Subcutaneous abdominal adipose tissue (tissue), 5 donors: Measurements from ENCODE around the gene DAND5.

Experiments used
- H3K27ac ChIP-seq: one replicate; pipeline ENCODE4 v1.7.0; 2013; ENCODE audit warnings: low read depth, mild to moderate bottlenecking, inconsistent platforms, low read length, moderate library complexity
- H3K27me3 ChIP-seq, 5 donors: one replicate each; pipeline ENCODE4 v1.7.0; 2013; ENCODE audit warnings: low read length in 5 of 5, inconsistent platforms in 1 of 5; ENCODE audit not compliant: control insufficient read depth in 5 of 5, insufficient read depth in 4 of 5
- H3K36me3 ChIP-seq, 5 donors: one replicate each; pipeline ENCODE4 v1.7.0; 2013; ENCODE audit warnings: low read length in 5 of 5; ENCODE audit not compliant: control insufficient read depth in 5 of 5, insufficient read depth in 5 of 5
- H3K4me1 ChIP-seq, 5 donors: one replicate each; pipeline ENCODE4 v1.7.0; 2013; ENCODE audit warnings: low read length in 5 of 5, mild to moderate bottlenecking in 3 of 5, moderate library complexity in 1 of 5; ENCODE audit not compliant: control insufficient read depth in 5 of 5, insufficient read depth in 5 of 5
- H3K4me3 ChIP-seq, 5 donors: one replicate each; pipeline ENCODE4 v1.7.0; 2013; ENCODE audit warnings: low read length in 5 of 5, low read depth in 1 of 5
- H3K9ac ChIP-seq, 5 donors: one replicate each; pipeline ENCODE4 v1.7.0; 2013; ENCODE audit warnings: low read length in 5 of 5, mild to moderate bottlenecking in 4 of 5, moderate library complexity in 3 of 5
- H3K9me3 ChIP-seq, 5 donors: one replicate each; pipeline ENCODE4 v1.7.0; 2013; ENCODE audit warnings: low read length in 5 of 5; ENCODE audit not compliant: control insufficient read depth in 5 of 5
- donor health status: healthy.
- donor health status: healthy.
- donor health status: healthy.
- donor health status: healthy.
- donor health status: healthy.

Gene DAND5

DNA sequence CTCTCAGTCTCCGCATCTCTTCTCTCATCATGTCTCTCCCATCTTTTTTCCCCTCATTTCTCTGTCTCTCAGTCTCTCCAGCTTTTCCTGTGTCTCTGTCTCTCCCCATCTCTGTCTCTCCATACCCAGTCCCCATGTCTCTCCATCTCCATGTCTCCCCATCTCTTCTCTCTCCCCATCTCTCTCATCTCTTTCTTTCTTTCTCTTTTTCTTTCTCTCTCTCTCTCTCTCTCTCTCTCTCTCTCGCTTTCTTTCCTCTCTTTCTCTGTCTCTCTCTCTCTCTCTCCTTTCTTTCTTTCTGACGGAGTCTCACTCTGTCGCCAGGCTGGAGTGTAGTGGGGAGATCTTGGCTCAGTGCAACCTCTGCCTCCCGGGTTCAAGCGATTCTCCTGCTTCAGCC is 13.3 kb downstream of the DAND5 start:
- no peaks in the 10 kb centered on the region for H3K27me3 ChIP-seq
- H3K9ac ChIP-seq = no peak overlapping the region
- H3K4me1 ChIP-seq = peaks cover 14 to 32% (median 24%) of the 10 kb centered on the region in 5 donors
- no peaks in the 10 kb centered on the region for H3K9me3 ChIP-seq
- H3K4me3 ChIP-seq = no peak overlapping the region
- H3K27ac ChIP-seq = no peak overlapping the region
- H3K36me3 ChIP-seq = no peaks in the 10 kb centered on the region

DNA sequence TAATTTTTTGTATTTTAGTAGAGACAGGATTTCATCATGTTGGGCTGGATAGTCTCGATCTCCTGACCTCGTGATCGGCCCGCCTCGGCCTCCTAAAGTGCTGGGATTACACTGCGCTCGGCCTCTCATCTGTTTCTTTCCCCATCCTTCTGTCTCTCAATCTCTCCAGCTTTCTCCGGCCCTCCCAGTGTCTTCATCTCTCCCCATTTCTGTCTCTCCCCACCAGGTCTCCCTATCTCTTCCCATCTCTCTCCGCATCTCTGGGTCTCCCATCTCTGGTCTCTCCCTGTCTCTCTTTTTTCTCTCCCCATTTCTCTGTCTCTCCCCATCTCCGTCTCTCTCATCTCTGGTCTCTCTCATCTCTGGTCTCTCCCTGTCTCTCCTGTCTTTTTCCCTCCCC is 13.7 kb downstream of the DAND5 start:
- no peaks in the 10 kb centered on the region for H3K9me3 ChIP-seq
- H3K27me3 ChIP-seq = no peaks in the 10 kb centered on the region
- no peak overlapping the region for H3K27ac ChIP-seq
- no peaks in the 10 kb centered on the region for H3K36me3 ChIP-seq
- H3K4me1 ChIP-seq = peaks cover 12 to 30% (median 23%) of the 10 kb centered on the region in 5 donors
- peak overlapping the region in 4 of 5 donors; percentile 36 to 48 (median 42) for H3K4me3 ChIP-seq
- no peak overlapping the region for H3K9ac ChIP-seq

DNA sequence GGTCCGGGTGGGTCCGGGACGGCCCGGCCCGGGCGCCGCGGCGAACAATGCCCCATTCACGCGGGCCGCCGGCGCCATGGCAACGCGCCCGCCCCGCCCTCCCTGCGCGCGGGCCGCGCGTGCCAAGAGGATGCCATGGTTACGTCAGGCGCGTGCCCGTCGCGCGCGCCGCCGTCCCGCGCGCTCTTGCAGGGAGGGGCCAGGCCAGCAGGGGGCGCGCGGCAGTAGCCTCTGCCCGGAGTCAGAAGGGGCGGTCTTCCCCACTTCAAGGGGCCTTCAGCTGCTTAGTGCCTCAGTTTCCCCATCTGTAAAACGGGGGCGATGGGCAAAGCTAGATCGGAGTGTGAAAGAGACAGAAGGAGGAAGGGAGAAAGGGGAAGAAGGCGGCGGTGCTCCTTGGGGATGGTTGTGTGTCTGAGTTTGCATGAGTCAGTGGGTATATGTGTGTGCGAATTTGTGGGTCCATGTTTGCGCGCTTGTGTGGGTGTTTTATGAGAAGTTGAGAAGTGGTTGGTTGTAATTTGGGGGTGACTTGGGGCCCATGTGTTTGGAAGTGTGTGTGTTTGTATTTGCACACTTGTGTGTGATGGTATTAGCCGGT is 14.3 kb downstream of the DAND5 start:
- Histone ChIP-seq H3K27me3 (no peaks in the 10 kb centered on the region), H3K9me3 (no peaks in the 10 kb centered on the region), H3K9ac (no peak overlapping the region), H3K4me3 (peak overlapping the region in 2 of 5 donors; percentile 36 to 48), H3K27ac (no peak overlapping the region), H3K4me1 (peaks cover 11 to 29% (median 21%) of the 10 kb centered on the region in 5 donors), H3K36me3 (no peaks in the 10 kb centered on the region)

DNA sequence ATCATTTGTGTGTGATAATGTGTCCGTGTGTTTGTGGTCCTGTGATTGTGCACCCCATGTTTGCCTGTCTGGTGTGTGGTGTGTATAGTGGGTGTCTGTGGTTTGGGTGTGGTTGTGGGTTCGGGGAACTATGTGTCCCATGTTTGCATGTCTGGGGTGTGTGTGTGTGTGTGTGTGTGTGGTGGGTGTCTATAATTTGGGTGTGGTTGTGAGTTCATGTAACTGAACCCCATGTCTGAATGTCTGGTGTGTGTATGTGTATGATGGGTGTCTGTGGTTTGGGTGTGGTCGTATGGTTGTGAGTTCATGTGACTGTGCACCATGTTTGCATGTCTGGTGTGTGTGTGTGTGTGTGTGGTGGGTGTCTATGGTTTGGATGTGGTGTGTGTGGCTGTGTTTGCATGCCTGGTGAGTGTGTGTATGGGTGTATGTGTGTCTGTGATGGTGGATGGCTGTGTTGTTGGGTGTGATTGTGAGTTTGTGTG is 14.8 kb downstream of the DAND5 start:
- Histone ChIP-seq H3K4me1 (peaks cover 11 to 29% (median 21%) of the 10 kb centered on the region in 5 donors), H3K4me3 (no peak overlapping the region), H3K27ac (no peak overlapping the region), H3K27me3 (no peaks in the 10 kb centered on the region), H3K9me3 (no peaks in the 10 kb centered on the region), H3K9ac (no peak overlapping the region), H3K36me3 (no peaks in the 10 kb centered on the region)

DNA sequence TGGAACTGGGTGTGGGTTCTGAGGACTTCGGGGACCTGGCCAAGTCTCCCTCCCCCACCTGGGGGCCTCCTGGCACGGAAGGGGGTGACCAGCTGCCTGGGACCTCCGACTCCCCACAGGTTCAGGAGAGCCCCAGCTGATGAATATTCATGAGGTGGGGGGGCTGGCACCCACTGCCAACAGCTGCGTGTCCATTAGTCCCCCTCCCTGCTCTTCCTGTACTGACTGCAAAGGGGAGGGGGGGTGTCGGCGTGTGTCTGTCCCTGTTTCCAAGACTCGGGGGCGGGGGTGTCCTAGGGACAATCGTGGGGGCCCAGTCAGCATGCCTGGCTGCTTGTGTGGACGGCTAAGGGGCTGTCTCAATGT is 15.3 kb downstream of the DAND5 start:
- H3K36me3 ChIP-seq = no peaks in the 10 kb centered on the region
- no peak overlapping the region for H3K9ac ChIP-seq
- H3K4me3 ChIP-seq = no peak overlapping the region
- H3K4me1 ChIP-seq = peaks cover 11 to 29% (median 21%) of the 10 kb centered on the region in 5 donors
- H3K27me3 ChIP-seq = no peaks in the 10 kb centered on the region
- H3K27ac ChIP-seq = peak overlapping the region; percentile 30
- no peaks in the 10 kb centered on the region for H3K9me3 ChIP-seq

DNA sequence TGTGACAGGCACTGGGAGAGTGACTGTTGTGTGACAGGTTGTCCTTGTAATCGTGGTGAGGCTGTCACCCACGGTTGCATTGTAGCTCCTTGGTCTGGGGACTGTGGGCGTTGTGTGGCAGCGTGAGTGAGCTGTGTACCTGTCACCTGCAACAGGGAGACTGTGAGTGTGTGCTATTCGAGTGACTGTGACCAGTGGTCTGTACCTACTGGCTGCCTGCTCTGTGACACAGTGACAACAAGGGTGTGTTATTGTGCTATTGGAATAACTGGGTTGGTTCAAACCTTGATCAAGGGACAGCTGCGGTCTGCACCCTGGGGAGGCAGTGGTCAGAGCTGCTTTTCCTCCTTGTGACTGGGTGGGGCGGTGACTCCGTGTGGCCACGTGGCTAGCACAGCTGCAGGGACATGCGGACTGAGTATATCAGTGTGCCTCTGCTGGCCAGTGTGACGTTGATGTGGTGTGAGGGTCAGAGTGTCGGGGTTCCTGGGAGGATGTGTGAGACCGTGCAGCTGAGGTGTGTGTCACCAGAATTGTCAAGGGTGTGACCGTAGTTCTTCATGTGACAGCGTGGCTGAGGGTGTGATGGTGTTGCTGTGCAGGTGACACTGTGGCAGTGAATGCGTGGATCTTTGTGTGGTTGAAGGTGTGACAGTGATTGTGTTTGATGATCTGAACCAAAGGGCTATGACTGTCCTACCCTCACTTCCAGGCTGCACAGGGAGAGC is 15.8 kb downstream of the DAND5 start:
- H3K27me3 ChIP-seq = no peaks in the 10 kb centered on the region
- H3K4me1 ChIP-seq = peaks cover 11 to 29% (median 21%) of the 10 kb centered on the region in 5 donors
- peak overlapping the region; percentile 30 for H3K27ac ChIP-seq
- no peaks in the 10 kb centered on the region for H3K36me3 ChIP-seq
- no peak overlapping the region for H3K9ac ChIP-seq
- H3K4me3 ChIP-seq = peak overlapping the region in 1 of 5 donors; percentile 10
- no peaks in the 10 kb centered on the region for H3K9me3 ChIP-seq

DNA sequence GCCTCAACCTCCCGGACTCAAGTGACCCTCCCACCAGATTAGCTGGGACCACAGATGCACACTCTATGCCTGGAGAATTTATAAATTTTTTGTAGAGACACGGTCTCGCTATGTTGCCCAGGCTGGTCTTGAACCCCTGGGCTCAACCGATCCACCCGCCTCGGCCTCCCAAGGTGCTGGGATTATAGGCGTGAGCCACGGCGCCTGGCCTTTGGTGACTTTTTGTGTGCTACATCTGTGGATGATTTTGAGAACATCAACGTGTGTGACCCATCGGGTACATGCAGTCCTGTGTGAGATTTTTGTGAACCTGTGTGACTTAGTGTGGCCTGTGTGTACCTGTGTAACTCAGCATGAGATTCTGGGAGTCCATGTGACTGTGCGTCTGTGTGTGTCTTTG is 17.4 kb downstream of the DAND5 start:
- Histone ChIP-seq H3K9ac (no peak overlapping the region), H3K4me3 (no peak overlapping the region), H3K9me3 (no peaks in the 10 kb centered on the region), H3K4me1 (peaks cover 11 to 29% (median 21%) of the 10 kb centered on the region in 5 donors), H3K27me3 (no peaks in the 10 kb centered on the region), H3K27ac (no peak overlapping the region), H3K36me3 (no peaks in the 10 kb centered on the region)

DNA sequence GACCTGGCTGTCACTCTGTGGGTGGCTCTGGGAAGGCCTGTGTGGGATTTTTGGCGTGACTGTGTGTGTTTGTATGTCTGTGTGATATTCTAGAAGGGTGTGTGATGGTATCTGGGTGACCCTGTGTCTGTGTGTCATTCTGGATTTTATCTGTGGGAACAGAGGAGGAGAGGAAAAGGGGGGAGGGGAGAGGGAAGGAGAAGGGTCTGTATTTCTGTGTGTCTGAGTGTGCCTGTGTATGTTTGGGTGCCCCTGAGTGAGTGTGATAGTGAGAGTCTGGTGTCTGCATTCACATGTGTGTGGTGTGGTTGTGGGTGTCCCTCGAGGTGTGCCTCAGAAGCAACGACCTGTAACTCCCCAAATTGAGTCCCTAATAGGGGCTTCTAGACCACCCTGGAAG is 17.8 kb downstream of the DAND5 start:
- no peak overlapping the region for H3K9ac ChIP-seq
- no peaks in the 10 kb centered on the region for H3K9me3 ChIP-seq
- H3K27me3 ChIP-seq = no peaks in the 10 kb centered on the region
- H3K36me3 ChIP-seq = no peaks in the 10 kb centered on the region
- no peak overlapping the region for H3K27ac ChIP-seq
- peaks cover 11 to 29% (median 21%) of the 10 kb centered on the region in 5 donors for H3K4me1 ChIP-seq
- no peak overlapping the region for H3K4me3 ChIP-seq

DNA sequence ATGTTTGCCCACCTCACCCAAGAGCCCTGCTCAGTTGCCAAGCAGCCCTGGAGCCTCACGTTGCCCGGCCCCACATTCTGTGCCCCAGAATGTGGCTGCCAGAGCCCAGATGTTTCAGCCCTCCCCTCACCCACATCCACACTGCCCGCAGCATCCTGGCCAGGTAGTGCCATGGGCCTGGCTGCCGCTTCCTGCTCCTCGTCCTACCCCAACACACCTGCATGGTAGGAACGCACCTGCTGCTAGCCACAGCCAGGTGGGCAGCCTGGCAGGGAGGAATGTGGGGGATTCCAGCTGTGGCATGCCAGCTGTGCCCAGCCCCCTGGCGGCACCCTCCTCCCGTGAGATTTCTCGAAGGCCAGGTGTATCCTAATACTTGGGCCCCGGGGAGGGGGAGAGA is 18.4 kb downstream of the DAND5 start:
- no peaks in the 10 kb centered on the region for H3K9me3 ChIP-seq
- H3K36me3 ChIP-seq = no peaks in the 10 kb centered on the region
- H3K4me3 ChIP-seq = no peak overlapping the region
- H3K9ac ChIP-seq = no peak overlapping the region
- no peaks in the 10 kb centered on the region for H3K27me3 ChIP-seq
- H3K27ac ChIP-seq = no peak overlapping the region
- H3K4me1 ChIP-seq = peaks cover 11 to 29% (median 21%) of the 10 kb centered on the region in 5 donors

DNA sequence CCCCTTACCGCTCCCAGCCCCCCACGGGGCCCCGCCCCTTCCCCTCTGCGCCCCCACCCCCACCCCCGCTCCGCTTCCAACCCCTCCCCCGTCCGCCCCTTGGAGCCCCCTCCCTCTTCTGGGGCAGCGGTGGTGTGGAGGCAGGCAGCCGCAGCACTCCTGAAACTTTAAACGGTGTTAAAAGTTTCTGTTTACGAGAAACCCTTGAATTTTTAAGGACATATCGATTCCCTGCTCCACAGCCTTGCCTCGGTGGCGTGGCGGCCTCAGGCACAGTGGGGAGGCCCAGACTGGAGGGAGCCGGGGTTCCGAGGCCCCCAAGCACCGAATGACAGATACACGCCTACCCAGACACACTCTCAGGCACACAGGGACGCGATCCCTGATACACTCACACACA is 21.1 kb downstream of the DAND5 start:
- no peaks in the 10 kb centered on the region for H3K36me3 ChIP-seq
- H3K27me3 ChIP-seq = no peaks in the 10 kb centered on the region
- H3K9ac ChIP-seq = no peak overlapping the region
- peaks cover 2 to 11% (median 8%) of the 10 kb centered on the region in 5 donors for H3K4me1 ChIP-seq
- no peak overlapping the region for H3K27ac ChIP-seq
- no peak overlapping the region for H3K4me3 ChIP-seq
- H3K9me3 ChIP-seq = no peaks in the 10 kb centered on the region
